HepG2 (cell line): Measurements from ENCODE around the gene DUSP16. TPM values are rescaled to one million over a fixed set of nuclear protein-coding genes. Genes with fewer than 3 reads are reported as not detected.
"Not testable (repeated sequence)": the region's sequence is repeated elsewhere in the genome, so short reads cannot be mapped to it uniquely, and the experiment has no call there.

Experiments
- ATAC-seq: fragments of 200-7000 bp; cut with Tn5 transposase; 3 replicates; pipeline ENCODE4 v1.9.1; 2020; ENCODE audit warnings: mild to moderate bottlenecking, moderate library complexity
- BruUV-seq: library from RNA; stranded (reverse); fragments of 400-500 nt; replicated peaks from 2 replicates; lab custom pipeline; 2021; lab: Mats Ljungman, UMichigan
- CTCF ChIA-PET: fragments of 300-600 bp; formaldehyde crosslinking; extraction: SDS; loops from one replicate; lab custom pipeline; 2021; ENCODE audit warnings: low total read pairs, inconsistent platforms, low intra/inter-chr PET ratio; lab: Yijun Ruan, JAX
- POLR2A ChIA-PET: fragments of 350-600 bp; sonication (Branson Sonifier 250); formaldehyde crosslinking; loops from one replicate; lab custom pipeline; 2020; ENCODE audit warnings: antibody characterized with exemption, inconsistent platforms; lab: Yijun Ruan, JAX
- DNase-seq: peaks from one replicate; pipeline ENCODE4 v3.0.0-alpha.2; 2015; ENCODE audit warnings: low spot score
- FAIRE-seq: peaks from 3 replicates; lab custom pipeline; 2011; peaks lifted over from hg19 to GRCh38; lab: Jason Lieb, UNC
- H2AFZ ChIP-seq: one replicate; pipeline ENCODE4 v1.6.1; 2011; ENCODE audit warnings: low read length, inconsistent platforms
- H3K27ac ChIP-seq: fragments of 300-600 bp; 3 replicates; pipeline ENCODE4 v1.8.0; 2011; ENCODE audit warnings: mixed run types, mild to moderate bottlenecking, mixed read lengths, low read length, inconsistent platforms; ENCODE audit not compliant: insufficient read depth; ENCODE audit errors: extremely low read length
- H3K27me3 ChIP-seq, 2 experiments: fragments of 200-600 bp in 1 of 2; 2 replicates in 1 of 2; 3 replicates in 1 of 2; pipeline versions ENCODE4 v1.6.0 to v1.8.0; 2011; ENCODE audit warnings: low read length in 2 of 2, mild to moderate bottlenecking in 2 of 2, moderate library complexity in 2 of 2, inconsistent platforms in 1 of 2; ENCODE audit not compliant: insufficient read depth in 2 of 2, control insufficient read depth in 1 of 2
- H3K36me3 ChIP-seq, 2 experiments: fragments of 200-600 bp in 1 of 2; replicated peaks in 1 of 2; 2 replicates in 1 of 2; 3 replicates in 1 of 2; pipeline versions ENCODE4 v1.5.1 to v1.8.0; 2011; ENCODE audit warnings: low read length in 2 of 2, inconsistent platforms in 1 of 2; ENCODE audit not compliant: insufficient read depth in 2 of 2, control insufficient read depth in 1 of 2
- H3K4me1 ChIP-seq: 2 replicates; pipeline ENCODE4 v1.5.1; 2012; ENCODE audit warnings: low read length, inconsistent platforms; ENCODE audit not compliant: insufficient read depth
- H3K4me2 ChIP-seq: 2 replicates; pipeline ENCODE4 v1.6.0; 2011; ENCODE audit warnings: low read depth, low read length, inconsistent platforms
- H3K4me3 ChIP-seq, 3 experiments: fragments of 200-600 bp in 1 of 3; sonication (generic), shearing (Covaris generic) in 1 of 3; replicated peaks in 1 of 3; 2 replicates each; pipeline ENCODE4 v1.5.1; 2011 to 2016; ENCODE audit warnings: low read length in 3 of 3, inconsistent platforms in 2 of 3, low read depth in 2 of 3, mild to moderate bottlenecking in 2 of 3, control low read depth in 1 of 3, mixed read lengths in 1 of 3; ENCODE audit not compliant: insufficient read depth in 1 of 3
- H3K79me2 ChIP-seq: one replicate; pipeline ENCODE4 v1.6.1; 2011; ENCODE audit warnings: low read length, inconsistent platforms; ENCODE audit not compliant: insufficient read depth
- H3K9ac ChIP-seq: 2 replicates; pipeline ENCODE4 v1.6.0; 2011; ENCODE audit warnings: mild to moderate bottlenecking, low read depth, low read length, inconsistent platforms; ENCODE audit not compliant: insufficient read depth
- H3K9me3 ChIP-seq: 2 replicates; pipeline ENCODE4 v1.5.1; 2012; ENCODE audit warnings: mild to moderate bottlenecking, low read length
- H4K20me1 ChIP-seq: 2 replicates; pipeline ENCODE4 v1.6.0; 2011; ENCODE audit warnings: inconsistent platforms, mild to moderate bottlenecking, low read length, moderate library complexity; ENCODE audit not compliant: insufficient read depth
- FOSL2 ChIP-seq: sonication (generic); formaldehyde crosslinking; IDR thresholded peaks from 2 replicates; pipeline ENCODE4 v1.4.0; 2020; ENCODE audit warnings: missing genetic modification reagents
- FOXA1 ChIP-seq, 2 experiments: fragments of 450-650 bp in 1 of 2; sonication (generic) in 1 of 2; formaldehyde crosslinking in 1 of 2; IDR thresholded peaks; 2 replicates each; pipeline versions ENCODE4 v1.4.0 to v1.6.1; 2016 to 2020; ENCODE audit warnings: missing genetic modification reagents in 1 of 2
- HDAC1 ChIP-seq: sonication (generic); formaldehyde crosslinking; IDR thresholded peaks from 2 replicates; pipeline ENCODE4 v1.5.1; 2020; ENCODE audit warnings: mild to moderate bottlenecking, missing genetic modification reagents
- PAWR ChIP-seq: sonication (generic); formaldehyde crosslinking; IDR thresholded peaks from 2 replicates; pipeline ENCODE4 v1.4.0; 2020; ENCODE audit warnings: missing genetic modification reagents, mild to moderate bottlenecking, borderline replicate concordance
- PHB2 ChIP-seq: fragments of 450-650 bp; IDR thresholded peaks from 2 replicates; pipeline ENCODE4 v1.6.1; 2018; ENCODE audit not compliant: partially characterized antibody
- ZBTB3 ChIP-seq: sonication (generic); formaldehyde crosslinking; IDR thresholded peaks from 2 replicates; pipeline ENCODE4 v1.4.0; 2020; ENCODE audit warnings: low read depth, mild to moderate bottlenecking, moderate library complexity, missing genetic modification reagents, borderline replicate concordance
- ZC3H4 ChIP-seq: sonication (generic); formaldehyde crosslinking; IDR thresholded peaks from 2 replicates; pipeline ENCODE4 v1.4.0; 2020; ENCODE audit warnings: missing genetic modification reagents, borderline replicate concordance
- ZNF234 ChIP-seq: sonication (generic); formaldehyde crosslinking; conservative IDR thresholded peaks from 2 replicates; pipeline ENCODE4 v1.5.1; 2020; ENCODE audit warnings: mild to moderate bottlenecking, missing genetic modification reagents
- ZNF83 ChIP-seq: sonication (generic); formaldehyde crosslinking; IDR thresholded peaks from 2 replicates; pipeline ENCODE4 v1.4.0; 2020; ENCODE audit warnings: missing genetic modification reagents, mild to moderate bottlenecking, borderline replicate concordance
- WGBS: methylation state at CpG from one replicate; pipeline ENCODE4 v1.1.6; 2017; ENCODE audit warnings: low lambda C conversion rate; 5-methylcytosine and 5-hydroxymethylcytosine counted together
- in situ Hi-C: cut with HindIII; loops from 2 replicates; pipeline ENCODE4 v1.10.0; 2017; ENCODE audit warnings: low pct_unique_long_range_greater_than_20kb; ENCODE audit not compliant: extremely low pct_ligation_motif_present
- intact Hi-C: fragments of 100-400 bp; cut with micrococcal nuclease; formaldehyde crosslinking; loops from one replicate; pipeline ENCODE4 v1.10.0; 2022; ENCODE audit not compliant: unreplicated experiment
- polyA plus RNA-seq, 8 experiments: library from polyadenylated mRNA; depleted of rRNA in 3 of 8; stranded (reverse) in 7 of 8; unstranded in 1 of 8; fragments of >200 nt; fragmentation: Illumina TruSeq in 4 of 8; extraction: Trizol in 4 of 8; gene quantifications; 2 replicates each; pipeline versions ENCODE4 v1.2.1 to v1.2.3, GENCODE V29; 2011 to 2016; ENCODE audit warnings: low read depth in 4 of 8, missing spikeins in 1 of 8, mixed read lengths in 1 of 8; ENCODE audit not compliant: insufficient read depth in 1 of 8
- total RNA-seq, 5 experiments: library from RNA; depleted of rRNA; stranded (reverse); fragments of >200 nt; fragmentation: Illumina TruSeq; extraction: Trizol; gene quantifications; 2 replicates each; pipeline ENCODE4 v1.2.3, GENCODE V29; 2016; ENCODE audit warnings: low read depth in 1 of 5

Gene DUSP16
- total and polyA plus RNA-seq, 2 of the 13 experiments (the other 11 are each of a cell fraction or from before 2014, with no cell fraction given): 45.7 to 46.6 TPM

GRCh38 chr12:12592930-12593329 lies 30.3 kb upstream of the DUSP16 start (continued):
- TF ChIP-seq PAWR (CRISPR knock-in tag) (no peak), HDAC1 (CRISPR knock-in tag) (no peak), FOXA1 (IDR thresholded peaks at IDR 0.05) (no peak), FOXA1 (CRISPR knock-in tag; IDR thresholded peaks at IDR 0.05) (peak; percentile 38; the same call in 1 of the 2 replicates), FOSL2 (CRISPR knock-in tag) (peak; percentile 78), ZNF234 (CRISPR knock-in tag) (no peak)
- TF ChIP-seq, all 625 proteins: peak for 9

GRCh38 chr12:12590961-12591360 lies 28.3 kb upstream of the DUSP16 start:
- BruUV-seq: no TSS peak
- Histone ChIP-seq H2AFZ (no peak overlapping the region), H4K20me1 (no peaks in the 10 kb centered on the region), H3K4me2 (no peak overlapping the region), H3K9me3 (no peaks in the 10 kb centered on the region), H3K4me3 (no peak overlapping the region), H3K36me3 (no peaks in the 10 kb centered on the region), H3K79me2 (no peaks in the 10 kb centered on the region), H3K9ac (no peak overlapping the region), H3K27ac (no peak overlapping the region), H3K27me3 (no peaks in the 10 kb centered on the region; a peak in 2 of 5 replicates), H3K4me1 (peaks cover 7% of the 10 kb centered on the region)
- intact Hi-C loops: no loop called here
- ATAC-seq (no peak), DNase-seq (no peak), FAIRE-seq (no peak)
- ChIA-PET CTCF (no interaction called here), POLR2A (interaction anchor here (2.4 kb wide), 1 partner anchor 28 kb away, joined by 9 read pairs; the partner anchor contains the start of gene DUSP16)
- in situ Hi-C loops: no loop called here
- 63% methylated on average over 6 of the region's 6 CpGs for WGBS
- TF ChIP-seq ZBTB3 (CRISPR knock-in tag) (no peak), PHB2 (no peak), ZC3H4 (CRISPR knock-in tag) (no peak), ZNF83 (CRISPR knock-in tag) (no peak)

GRCh38 chr12:12588436-12588835 lies 25.8 kb upstream of the DUSP16 start:
- BruUV-seq, POLR2A ChIA-PET, H3K4me2 ChIP-seq, DNase-seq, H3K36me3 ChIP-seq, ATAC-seq, H3K9me3 ChIP-seq, FAIRE-seq, intact Hi-C loops, H3K27me3 ChIP-seq, H3K4me3 ChIP-seq, H2AFZ ChIP-seq, CTCF ChIA-PET, H4K20me1 ChIP-seq, in situ Hi-C loops, H3K79me2 ChIP-seq, H3K9ac ChIP-seq, H3K27ac ChIP-seq: not testable (repeated sequence)
- 42% methylated on average over 3 of the region's 3 CpGs for WGBS
- peaks cover 18% of the 10 kb centered on the region for H3K4me1 ChIP-seq
